ENCODE data around the gene CEP43.

DNA sequence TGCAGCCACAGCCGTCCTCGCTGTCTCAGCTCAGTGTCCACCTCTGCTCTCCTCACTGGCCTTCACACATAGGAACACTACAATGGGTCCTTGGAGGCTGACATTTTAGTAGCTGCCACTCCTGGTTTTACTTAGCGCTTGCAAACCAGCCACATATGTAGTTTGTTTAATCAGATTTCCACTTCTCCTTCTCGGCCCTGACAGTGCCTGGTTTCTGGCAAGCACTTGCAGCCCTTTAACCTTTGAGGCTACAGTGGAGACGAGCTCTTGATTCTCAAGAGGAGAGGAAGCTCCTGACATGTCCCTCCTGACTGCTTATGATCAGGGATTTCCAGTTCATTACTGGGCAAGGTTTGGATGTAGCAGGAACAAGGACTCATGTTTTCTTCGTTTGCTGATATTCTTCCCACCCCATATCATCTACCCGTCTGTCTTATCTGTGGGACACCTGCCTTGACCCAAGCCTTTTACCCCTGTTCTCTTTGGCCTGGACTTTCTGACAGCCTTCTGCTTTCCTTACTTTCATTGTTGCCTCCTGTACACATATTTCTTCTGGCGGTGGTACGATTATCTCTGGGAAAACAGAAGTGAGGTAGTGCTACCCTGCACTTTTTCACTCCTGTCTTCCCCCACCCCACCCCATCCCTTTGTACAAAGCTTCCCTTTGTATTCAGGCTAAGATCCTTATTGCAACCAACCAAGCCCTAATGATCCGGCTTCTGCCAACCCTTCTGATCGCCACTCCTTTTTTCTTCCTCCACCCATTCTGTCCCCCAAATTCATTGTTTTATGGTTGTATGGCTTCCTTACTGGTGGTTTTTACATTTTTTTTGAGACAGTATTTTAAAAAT lies 31.2 kb downstream of the CEP43 start:
- TF ChIP-seq JUND (IDR thresholded peaks at IDR 0.05; ENCODE audit: low read depth, low read length) (no peak), TCF12 (IDR thresholded peaks at IDR 0.05; ENCODE audit: low read depth, low read length) (no peak), EP300 (IDR thresholded peaks at IDR 0.05; ENCODE audit: borderline replicate concordance in 1 of 2, control insufficient read depth in 1 of 2, low read depth in 2 of 2, low read length in 2 of 2) (no peak), HDAC2 (IDR thresholded peaks at IDR 0.05) (no peak)
- TF ChIP-seq, protein P1, sequence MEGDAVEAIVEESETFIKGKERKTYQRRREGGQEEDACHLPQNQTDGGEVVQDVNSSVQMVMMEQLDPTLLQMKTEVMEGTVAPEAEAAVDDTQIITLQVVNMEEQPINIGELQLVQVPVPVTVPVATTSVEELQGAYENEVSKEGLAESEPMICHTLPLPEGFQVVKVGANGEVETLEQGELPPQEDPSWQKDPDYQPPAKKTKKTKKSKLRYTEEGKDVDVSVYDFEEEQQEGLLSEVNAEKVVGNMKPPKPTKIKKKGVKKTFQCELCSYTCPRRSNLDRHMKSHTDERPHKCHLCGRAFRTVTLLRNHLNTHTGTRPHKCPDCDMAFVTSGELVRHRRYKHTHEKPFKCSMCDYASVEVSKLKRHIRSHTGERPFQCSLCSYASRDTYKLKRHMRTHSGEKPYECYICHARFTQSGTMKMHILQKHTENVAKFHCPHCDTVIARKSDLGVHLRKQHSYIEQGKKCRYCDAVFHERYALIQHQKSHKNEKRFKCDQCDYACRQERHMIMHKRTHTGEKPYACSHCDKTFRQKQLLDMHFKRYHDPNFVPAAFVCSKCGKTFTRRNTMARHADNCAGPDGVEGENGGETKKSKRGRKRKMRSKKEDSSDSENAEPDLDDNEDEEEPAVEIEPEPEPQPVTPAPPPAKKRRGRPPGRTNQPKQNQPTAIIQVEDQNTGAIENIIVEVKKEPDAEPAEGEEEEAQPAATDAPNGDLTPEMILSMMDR (IDR thresholded peaks at IDR 0.05 in 2 of 3, conservative IDR thresholded peaks at IDR 0.05 in 1 of 3; ENCODE audit: control insufficient read depth in 2 of 3, extremely low read depth in 1 of 3, insufficient read depth in 1 of 3, low read depth in 3 of 3, low read length in 3 of 3): no peak
- TF ChIP-seq, protein P2, sequence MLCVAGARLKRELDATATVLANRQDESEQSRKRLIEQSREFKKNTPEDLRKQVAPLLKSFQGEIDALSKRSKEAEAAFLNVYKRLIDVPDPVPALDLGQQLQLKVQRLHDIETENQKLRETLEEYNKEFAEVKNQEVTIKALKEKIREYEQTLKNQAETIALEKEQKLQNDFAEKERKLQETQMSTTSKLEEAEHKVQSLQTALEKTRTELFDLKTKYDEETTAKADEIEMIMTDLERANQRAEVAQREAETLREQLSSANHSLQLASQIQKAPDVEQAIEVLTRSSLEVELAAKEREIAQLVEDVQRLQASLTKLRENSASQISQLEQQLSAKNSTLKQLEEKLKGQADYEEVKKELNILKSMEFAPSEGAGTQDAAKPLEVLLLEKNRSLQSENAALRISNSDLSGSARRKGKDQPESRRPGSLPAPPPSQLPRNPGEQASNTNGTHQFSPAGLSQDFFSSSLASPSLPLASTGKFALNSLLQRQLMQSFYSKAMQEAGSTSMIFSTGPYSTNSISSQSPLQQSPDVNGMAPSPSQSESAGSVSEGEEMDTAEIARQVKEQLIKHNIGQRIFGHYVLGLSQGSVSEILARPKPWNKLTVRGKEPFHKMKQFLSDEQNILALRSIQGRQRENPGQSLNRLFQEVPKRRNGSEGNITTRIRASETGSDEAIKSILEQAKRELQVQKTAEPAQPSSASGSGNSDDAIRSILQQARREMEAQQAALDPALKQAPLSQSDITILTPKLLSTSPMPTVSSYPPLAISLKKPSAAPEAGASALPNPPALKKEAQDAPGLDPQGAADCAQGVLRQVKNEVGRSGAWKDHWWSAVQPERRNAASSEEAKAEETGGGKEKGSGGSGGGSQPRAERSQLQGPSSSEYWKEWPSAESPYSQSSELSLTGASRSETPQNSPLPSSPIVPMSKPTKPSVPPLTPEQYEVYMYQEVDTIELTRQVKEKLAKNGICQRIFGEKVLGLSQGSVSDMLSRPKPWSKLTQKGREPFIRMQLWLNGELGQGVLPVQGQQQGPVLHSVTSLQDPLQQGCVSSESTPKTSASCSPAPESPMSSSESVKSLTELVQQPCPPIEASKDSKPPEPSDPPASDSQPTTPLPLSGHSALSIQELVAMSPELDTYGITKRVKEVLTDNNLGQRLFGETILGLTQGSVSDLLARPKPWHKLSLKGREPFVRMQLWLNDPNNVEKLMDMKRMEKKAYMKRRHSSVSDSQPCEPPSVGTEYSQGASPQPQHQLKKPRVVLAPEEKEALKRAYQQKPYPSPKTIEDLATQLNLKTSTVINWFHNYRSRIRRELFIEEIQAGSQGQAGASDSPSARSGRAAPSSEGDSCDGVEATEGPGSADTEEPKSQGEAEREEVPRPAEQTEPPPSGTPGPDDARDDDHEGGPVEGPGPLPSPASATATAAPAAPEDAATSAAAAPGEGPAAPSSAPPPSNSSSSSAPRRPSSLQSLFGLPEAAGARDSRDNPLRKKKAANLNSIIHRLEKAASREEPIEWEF (IDR thresholded peaks at IDR 0.05; ENCODE audit: insufficient replicate concordance, low read depth, low read length): no peak
